ENCODE results near the gene MACROD2. TPM values are rescaled to one million over a fixed set of nuclear protein-coding genes. Genes with fewer than 3 reads are reported as not detected.

The MACROD2 gene
- total RNA-seq, 1 donor = 1.7 TPM

DNA sequence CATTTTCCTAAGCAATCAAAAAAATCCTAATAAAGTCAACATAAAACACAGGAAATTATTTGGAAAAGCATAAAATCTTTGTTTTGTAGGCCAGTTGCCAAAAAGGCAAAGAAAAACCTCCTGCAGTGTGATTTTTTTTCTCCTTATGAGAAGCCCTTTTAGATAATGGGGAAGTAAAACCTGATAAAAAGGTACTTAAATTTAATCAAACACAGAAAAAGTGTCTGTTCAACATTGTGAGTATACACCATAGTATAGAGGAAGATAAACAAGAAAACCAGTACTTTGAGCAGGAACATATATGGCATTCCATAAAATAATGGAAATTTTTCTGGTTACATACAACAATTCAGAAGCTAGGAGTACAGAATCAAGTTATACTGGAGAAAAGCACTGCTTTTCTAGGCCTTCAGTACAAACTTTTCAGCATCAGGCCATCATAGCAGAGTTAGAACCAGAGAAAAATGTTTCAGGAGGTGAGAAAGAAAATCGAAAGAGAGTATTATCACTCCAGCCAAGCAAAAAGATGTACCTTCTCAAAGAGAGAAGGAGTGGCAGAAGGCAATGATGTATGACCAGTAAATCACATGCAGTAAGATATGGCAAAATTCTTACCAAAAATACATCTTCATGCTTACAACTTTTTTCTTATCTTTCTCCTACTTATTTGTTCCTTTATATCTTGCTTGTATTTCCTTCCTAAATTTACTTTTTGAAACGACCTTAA lies 2083.0 kb downstream of the MACROD2 start:
- Histone ChIP-seq H3K9me3 (ENCODE audit: low read depth, low read length) (no peaks in the 10 kb centered on the region), H3K4me3 (ENCODE audit: low read length) (no peak overlapping the region), H3K27me3 (ENCODE audit: insufficient read depth, low read length) (no peaks in the 10 kb centered on the region), H3K4me1 (ENCODE audit: insufficient read depth, low read length) (peaks cover 6% of the 10 kb centered on the region)

DNA sequence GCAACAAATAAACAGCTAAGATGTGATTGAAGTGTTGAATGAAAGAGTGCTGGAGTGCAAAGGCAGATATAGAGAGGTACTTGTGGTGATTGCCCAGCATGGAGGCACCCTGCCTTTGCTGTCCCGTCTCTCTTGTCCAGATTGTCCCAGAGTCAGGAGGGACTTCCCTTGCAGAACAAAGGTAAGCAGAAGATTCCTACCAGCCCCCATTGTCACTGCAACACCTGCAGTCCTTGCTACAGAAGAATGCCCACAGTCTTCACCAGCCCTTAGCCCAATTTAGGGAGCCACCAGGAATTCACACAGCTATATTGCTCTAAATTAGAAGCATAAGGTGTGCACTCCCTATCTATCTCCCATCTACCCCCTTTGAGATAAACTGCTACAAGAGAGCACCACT lies 2086.1 kb downstream of the MACROD2 start:
- no peaks in the 10 kb centered on the region for H3K27me3 ChIP-seq (ENCODE audit: insufficient read depth, low read length)
- peaks cover 6% of the 10 kb centered on the region for H3K4me1 ChIP-seq (ENCODE audit: insufficient read depth, low read length)
- H3K4me3 ChIP-seq (ENCODE audit: low read length) = no peak overlapping the region
- peaks cover 13% of the 10 kb centered on the region for H3K9me3 ChIP-seq (ENCODE audit: low read depth, low read length)

DNA sequence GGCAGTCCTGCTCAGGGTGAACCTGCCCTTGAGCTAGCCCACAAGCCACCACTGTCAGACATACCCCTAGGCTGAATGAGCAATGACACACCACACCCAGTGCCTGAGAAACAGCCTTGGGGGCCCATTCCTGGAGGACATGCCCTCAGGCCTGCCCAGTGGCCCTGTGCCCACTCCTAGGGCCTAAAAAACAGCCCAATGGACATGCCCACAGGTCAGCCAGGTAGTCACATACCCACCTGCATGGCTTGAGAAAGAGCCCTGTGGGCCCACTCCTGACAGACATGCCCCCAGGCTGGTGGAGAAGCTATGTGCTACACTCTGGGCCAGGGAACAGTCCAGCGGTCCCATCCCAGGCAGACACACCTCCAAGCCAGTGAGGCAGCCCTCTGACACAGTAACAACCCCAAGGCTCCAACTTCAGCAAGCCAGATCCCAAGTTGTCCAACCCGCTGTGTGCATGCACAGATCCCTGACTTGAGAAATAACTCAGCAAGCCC lies 2086.8 kb downstream of the MACROD2 start:
- no peak overlapping the region for H3K4me3 ChIP-seq (ENCODE audit: low read length)
- H3K9me3 ChIP-seq (ENCODE audit: low read depth, low read length) = peaks cover 20% of the 10 kb centered on the region
- no peaks in the 10 kb centered on the region for H3K27me3 ChIP-seq (ENCODE audit: insufficient read depth, low read length)
- H3K4me1 ChIP-seq (ENCODE audit: insufficient read depth, low read length) = peaks cover 6% of the 10 kb centered on the region

DNA sequence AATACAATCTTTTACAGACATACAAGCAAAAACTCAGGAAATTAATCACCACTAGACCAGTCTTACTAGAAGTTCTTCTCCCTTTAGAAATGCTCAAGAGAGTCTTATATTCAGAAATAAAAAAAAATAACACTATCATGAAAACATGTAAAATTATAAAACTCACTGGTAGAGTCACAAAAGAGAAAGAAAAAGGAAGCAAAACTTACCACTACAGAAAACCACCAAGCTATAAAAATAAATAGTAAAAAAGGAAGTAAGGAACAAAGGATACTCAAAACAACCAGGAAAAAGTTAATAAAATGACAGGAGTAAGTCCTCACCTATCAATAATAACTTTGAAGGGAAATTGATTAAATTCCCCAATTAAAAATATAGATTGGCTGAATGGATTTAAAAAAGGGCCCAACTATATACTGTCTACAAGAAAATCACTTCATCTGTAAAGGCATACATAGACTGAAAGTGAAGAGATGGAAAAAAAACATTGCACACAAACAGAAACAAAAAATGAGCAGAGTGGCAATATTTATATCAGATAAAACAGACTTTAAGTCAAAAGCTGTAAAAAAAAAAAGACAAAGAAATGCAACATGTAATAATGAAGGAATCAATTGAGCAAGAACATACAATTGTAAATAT lies 2088.4 kb downstream of the MACROD2 start:
- Histone ChIP-seq H3K27me3 (ENCODE audit: insufficient read depth, low read length) (no peaks in the 10 kb centered on the region), H3K4me1 (ENCODE audit: insufficient read depth, low read length) (peaks cover 6% of the 10 kb centered on the region), H3K4me3 (ENCODE audit: low read length) (no peak overlapping the region), H3K9me3 (ENCODE audit: low read depth, low read length) (peaks cover 21% of the 10 kb centered on the region)

DNA sequence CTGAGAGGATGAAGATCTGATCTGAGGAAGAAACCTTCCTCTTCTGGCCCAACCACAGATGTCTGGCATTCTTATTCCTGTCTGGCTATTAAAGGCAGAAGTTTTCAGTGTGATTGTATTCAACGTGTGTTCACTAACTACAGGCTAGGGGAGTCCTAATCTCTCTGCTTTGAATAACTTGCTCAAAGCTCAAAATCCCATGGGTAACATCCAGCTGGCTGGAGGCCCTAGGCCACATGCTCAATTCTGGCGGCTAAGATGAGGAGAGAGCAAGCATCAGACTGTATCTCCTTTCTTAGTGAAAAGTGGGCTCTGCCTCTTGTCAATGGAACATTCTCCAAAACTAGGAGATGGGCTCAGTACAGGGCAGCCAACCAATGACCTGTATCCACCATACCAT lies 2099.9 kb downstream of the MACROD2 start:
- Histone ChIP-seq H3K4me1 (ENCODE audit: insufficient read depth, low read length) (no peaks in the 10 kb centered on the region), H3K27me3 (ENCODE audit: insufficient read depth, low read length) (no peaks in the 10 kb centered on the region), H3K9me3 (ENCODE audit: low read depth, low read length) (no peaks in the 10 kb centered on the region), H3K4me3 (ENCODE audit: low read length) (no peak overlapping the region)

DNA sequence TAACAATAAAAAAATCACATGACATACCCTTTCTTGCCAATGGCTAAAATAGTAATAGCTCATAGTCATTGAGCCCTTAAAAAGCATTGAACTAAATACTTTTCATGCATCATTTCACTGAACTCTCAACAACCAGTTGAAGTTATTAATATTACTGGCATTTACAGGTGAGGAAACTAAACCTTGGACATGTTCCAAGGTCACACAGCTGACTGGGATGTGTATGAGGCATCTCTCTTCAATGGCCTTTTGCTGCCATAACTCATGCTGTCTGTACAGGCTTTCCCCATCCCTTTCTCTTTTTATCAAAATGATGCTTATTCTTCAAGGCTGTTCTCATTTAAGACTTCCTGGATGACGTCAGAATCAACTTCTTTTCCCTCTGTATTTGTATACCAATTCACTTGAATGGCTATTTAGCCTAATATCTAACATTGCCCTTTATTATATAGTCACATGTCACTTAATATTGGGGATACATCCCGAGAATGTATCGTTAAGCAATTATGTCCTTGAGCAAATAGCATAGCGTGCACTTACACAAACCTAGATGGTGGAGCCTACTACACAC lies 2101.5 kb downstream of the MACROD2 start:
- Histone ChIP-seq H3K9me3 (ENCODE audit: low read depth, low read length) (no peaks in the 10 kb centered on the region), H3K4me1 (ENCODE audit: insufficient read depth, low read length) (no peaks in the 10 kb centered on the region), H3K27me3 (ENCODE audit: insufficient read depth, low read length) (no peaks in the 10 kb centered on the region), H3K4me3 (ENCODE audit: low read length) (no peak overlapping the region)

GRCh38 chr20:16097788-16098187 lies 2102.5 kb downstream of the MACROD2 start:
- no peaks in the 10 kb centered on the region for H3K9me3 ChIP-seq (ENCODE audit: low read depth, low read length)
- no peaks in the 10 kb centered on the region for H3K27me3 ChIP-seq (ENCODE audit: insufficient read depth, low read length)
- H3K4me3 ChIP-seq (ENCODE audit: low read length) = no peak overlapping the region
- no peaks in the 10 kb centered on the region for H3K4me1 ChIP-seq (ENCODE audit: insufficient read depth, low read length)

DNA sequence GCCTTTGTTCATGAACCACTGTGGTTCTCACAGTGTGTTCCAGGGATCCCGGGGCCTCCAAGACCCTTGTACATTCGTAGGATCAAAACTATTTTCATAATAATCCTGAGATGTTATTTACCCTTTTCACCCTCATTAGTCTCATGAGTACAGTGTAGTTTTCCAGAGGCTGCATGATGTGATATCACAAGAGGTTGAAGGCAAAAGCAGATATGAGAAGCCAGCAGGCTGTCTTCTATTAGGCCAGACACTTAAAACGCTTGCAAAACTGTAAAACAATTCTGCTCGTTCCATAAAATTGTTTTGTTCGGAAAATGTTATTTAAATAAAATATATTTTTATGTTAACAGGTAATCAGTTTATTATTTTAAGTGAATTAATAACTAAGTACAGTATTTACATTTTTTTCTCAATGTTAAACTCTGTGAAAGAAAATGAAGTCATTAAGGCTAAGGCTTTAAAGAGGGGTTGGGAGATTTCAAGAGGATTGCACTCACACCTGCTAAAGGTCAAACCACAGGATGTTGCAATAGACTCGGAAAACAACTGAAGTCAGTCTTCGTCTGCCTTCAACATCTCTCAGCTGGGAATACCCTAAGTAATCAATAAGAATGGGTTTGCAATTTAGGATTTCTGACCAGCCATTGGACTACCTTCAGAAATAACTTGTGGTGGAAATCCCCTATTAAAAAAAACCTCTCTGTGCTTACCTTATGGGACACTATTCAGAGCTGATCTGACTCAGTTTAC lies 2103.7 kb downstream of the MACROD2 start:
- Histone ChIP-seq H3K4me1 (ENCODE audit: insufficient read depth, low read length) (no peaks in the 10 kb centered on the region), H3K9me3 (ENCODE audit: low read depth, low read length) (no peaks in the 10 kb centered on the region), H3K4me3 (ENCODE audit: low read length) (no peak overlapping the region), H3K27me3 (ENCODE audit: insufficient read depth, low read length) (no peaks in the 10 kb centered on the region)

DNA sequence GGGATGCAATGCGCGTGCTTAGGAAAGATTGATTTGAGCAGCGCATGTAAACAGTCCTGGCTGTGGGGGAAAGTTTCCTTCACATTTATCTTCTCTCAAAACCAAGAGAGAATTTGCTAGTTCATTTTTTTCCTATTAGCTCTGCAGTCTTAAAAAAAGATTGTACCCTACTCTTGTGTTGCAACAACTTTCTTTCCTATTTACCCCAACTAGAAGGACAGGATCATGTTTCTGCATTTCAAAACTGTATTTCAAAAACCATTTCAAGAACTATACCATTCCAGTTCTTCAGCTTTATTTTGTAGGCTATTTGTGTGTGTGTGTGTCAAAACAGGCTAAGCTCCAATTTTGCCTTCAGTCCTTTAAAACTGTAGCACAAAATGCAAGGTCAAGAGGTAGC lies 2104.8 kb downstream of the MACROD2 start:
- Histone ChIP-seq H3K4me3 (ENCODE audit: low read length) (no peak overlapping the region), H3K9me3 (ENCODE audit: low read depth, low read length) (no peaks in the 10 kb centered on the region), H3K4me1 (ENCODE audit: insufficient read depth, low read length) (no peaks in the 10 kb centered on the region), H3K27me3 (ENCODE audit: insufficient read depth, low read length) (no peaks in the 10 kb centered on the region)

DNA sequence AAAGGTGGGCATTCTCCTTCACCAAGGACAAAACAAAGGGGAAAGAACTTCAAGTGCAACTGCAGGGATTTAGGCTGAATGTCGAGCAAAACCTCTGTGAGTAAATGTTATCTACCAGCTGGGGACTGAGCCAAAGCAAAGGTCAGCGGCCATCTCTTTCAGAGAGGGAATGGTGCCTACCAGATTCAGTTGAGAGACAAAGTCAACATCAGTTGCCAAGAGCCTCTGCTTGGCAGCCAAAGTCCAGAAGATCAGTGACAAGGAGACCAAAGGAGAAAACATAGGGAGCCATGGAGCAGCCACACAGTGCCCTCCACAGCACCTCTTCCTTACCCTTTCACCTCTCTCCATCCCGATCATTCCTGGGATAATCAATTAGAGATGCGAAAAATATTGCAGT lies 2105.5 kb downstream of the MACROD2 start:
- Histone ChIP-seq H3K4me1 (ENCODE audit: insufficient read depth, low read length) (no peaks in the 10 kb centered on the region), H3K4me3 (ENCODE audit: low read length) (no peak overlapping the region), H3K9me3 (ENCODE audit: low read depth, low read length) (no peaks in the 10 kb centered on the region), H3K27me3 (ENCODE audit: insufficient read depth, low read length) (no peaks in the 10 kb centered on the region)

Other genes with a start within 250 kb of the MACROD2 start
- 7.0 TPM for gene ESF1, start 210.6 kb upstream of the MACROD2 start, total RNA-seq
- gene NDUFAF5, start 210.5 kb upstream of the MACROD2 start, total RNA-seq = 32.8 TPM
- gene SEL1L2, start 4.9 kb upstream of the MACROD2 start, total RNA-seq = not detected